ENCODE data around the gene MIEN1.
"Not testable (repeated sequence)": the region's sequence is repeated elsewhere in the genome, so short reads cannot be mapped to it uniquely, and the experiment has no call there.

Gene MIEN1

DNA sequence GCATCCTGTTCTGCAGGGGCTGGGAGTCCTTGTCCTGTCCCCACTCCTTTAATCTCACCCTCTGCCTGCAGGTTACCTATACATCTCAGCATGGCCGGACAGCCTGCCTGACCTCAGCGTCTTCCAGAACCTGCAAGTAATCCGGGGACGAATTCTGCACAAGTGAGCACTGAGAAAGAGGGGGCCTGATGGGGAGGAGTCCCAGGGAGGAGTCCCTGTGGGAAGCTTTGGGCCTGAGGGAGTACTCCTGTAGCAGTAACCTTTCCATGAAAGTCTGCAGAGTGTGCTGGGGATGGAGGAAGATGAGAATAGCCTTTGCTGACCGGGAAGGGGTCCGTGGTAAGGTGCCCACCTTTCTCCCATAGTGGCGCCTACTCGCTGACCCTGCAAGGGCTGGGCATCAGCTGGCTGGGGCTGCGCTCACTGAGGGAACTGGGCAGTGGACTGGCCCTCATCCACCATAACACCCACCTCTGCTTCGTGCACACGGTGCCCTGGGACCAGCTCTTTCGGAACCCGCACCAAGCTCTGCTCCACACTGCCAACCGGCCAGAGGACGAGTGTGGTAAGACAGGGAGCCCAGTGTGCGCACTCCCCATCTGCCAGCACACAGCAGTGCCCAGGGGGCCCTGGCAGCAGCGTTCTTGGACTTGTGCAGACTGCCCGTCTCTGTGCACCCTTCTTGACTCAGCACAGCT lies 14.8 kb downstream of the MIEN1 start:
- no peak for DNase-seq

DNA sequence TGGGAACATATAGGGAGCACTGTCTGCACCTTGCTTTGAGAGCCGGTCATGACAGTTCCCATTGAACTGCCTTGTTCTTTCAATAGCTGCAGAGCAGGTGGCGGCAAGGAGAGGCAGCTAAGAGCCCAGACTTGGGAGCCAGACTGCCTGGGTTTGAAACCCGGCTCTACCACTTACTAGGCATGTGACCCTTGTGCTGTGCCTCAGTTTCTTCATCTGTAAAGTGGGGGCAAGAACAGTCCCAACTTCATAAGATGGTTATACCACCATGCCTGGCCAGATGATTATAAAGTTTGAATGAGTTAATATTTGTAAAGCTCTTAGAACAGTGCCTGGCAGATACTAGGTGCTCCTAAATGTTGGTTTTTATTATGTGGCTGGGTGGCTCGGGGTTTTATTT lies 16.1 kb downstream of the MIEN1 start:
- DNase-seq = no peak

DNA sequence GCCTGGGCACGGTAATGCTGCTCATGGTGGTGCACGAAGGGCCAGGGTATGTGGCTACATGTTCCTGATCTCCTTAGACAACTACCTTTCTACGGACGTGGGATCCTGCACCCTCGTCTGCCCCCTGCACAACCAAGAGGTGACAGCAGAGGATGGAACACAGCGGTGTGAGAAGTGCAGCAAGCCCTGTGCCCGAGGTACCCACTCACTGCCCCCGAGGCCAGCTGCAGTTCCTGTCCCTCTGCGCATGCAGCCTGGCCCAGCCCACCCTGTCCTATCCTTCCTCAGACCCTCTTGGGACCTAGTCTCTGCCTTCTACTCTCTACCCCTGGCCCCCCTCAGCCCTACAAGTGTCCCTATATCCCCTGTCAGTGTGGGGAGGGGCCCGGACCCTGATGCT lies 18.5 kb downstream of the MIEN1 start:
- DNase-seq = no peak

DNA sequence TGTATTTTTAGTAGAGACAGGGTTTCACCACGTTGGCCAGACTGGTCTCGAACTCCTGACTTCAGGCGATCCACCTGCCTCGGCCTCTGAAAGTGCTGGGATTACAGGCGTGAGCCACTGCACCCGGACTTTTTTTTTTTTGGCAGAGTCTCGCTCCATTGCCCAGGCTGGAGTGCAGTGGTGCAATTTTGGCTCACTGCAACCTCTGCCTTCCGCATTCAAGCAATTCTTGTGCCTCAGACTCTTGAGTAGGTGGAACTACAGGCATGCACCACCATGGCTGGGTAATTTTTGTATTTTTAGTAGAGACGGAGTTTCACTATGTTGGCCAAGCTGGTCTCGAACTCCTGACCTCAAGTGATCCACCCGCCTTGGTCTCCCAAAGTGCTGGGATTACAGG lies 19.3 kb downstream of the MIEN1 start:
- not testable (repeated sequence) for DNase-seq

DNA sequence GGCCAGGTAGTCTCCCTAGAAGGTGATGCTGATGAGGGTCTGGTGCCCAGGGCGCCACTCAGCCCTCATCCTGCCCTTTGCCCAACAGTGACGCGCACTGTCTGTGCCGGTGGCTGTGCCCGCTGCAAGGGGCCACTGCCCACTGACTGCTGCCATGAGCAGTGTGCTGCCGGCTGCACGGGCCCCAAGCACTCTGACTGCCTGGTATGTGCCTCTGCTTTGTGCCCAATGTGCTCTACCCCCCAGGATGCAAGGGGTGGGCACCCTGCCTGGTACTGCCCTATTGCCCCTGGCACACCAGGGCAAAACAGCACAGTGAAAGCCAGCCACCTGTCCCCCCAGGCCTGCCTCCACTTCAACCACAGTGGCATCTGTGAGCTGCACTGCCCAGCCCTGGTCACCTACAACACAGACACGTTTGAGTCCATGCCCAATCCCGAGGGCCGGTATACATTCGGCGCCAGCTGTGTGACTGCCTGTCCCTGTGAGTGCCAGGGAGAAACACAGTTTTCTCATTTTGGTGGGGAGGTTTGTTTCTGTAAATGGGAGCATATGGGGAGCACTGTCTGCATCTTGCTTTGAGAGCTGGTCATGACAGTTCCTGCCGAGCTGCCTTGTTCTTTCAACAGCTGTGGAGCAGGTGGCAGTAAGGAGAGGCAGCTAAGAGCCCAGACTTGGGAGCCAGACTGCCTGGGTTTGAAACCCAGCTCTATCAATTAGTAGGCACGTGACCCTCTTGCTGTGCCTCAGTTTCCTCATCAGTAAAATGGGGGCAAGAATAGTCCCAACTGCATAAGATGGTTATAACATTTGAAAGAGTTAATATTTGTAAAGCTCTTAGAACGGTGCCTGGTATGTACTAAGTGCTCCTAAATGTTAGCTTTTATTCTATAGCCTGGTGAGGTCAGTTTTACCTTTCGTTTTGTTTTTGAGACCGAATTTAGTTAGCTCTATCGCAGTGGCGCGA lies 20.1 kb downstream of the MIEN1 start:
- no peak for DNase-seq

DNA sequence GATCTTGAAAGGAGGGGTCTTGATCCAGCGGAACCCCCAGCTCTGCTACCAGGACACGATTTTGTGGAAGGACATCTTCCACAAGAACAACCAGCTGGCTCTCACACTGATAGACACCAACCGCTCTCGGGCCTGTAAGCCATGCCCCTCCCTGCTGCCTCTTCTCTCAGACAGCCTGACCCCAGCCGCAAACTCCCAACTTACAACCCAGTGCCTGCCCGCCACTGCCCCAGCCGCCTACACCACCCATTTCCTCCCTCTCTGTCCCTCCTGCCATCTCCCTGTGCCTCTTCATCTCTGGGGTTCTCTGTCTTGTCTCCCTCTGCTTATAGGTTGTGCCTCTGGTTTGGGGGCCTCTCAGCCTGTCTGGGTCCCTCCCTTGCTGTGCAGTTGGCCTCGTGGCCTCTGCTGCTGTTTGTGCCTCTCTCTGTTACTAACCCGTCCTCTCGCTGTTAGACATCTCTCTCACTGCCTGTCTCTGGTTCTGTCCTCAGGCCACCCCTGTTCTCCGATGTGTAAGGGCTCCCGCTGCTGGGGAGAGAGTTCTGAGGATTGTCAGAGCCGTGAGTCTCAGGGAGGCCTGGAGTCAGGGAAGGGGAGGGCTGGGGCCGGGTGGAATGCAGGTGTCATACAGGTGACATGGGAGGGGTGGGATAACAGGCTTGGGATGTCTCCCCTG lies 20.9 kb downstream of the MIEN1 start:
- DNase-seq = no peak

DNA sequence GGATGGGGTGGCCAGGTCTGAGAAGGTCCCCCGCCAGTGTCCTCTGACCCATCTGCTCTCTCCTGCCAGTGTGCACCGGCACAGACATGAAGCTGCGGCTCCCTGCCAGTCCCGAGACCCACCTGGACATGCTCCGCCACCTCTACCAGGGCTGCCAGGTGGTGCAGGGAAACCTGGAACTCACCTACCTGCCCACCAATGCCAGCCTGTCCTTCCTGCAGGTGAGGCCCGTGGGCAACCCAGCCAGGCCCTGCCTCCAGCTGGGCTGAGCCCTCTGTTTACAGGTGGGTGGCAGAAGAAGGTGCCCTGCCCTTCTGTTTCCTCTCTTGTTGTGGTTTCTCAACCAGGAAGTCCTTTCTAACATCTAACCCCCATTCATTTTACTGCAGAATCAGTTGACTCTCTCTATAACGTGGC lies 23.4 kb downstream of the MIEN1 start:
- DNase-seq = no peak

DNA sequence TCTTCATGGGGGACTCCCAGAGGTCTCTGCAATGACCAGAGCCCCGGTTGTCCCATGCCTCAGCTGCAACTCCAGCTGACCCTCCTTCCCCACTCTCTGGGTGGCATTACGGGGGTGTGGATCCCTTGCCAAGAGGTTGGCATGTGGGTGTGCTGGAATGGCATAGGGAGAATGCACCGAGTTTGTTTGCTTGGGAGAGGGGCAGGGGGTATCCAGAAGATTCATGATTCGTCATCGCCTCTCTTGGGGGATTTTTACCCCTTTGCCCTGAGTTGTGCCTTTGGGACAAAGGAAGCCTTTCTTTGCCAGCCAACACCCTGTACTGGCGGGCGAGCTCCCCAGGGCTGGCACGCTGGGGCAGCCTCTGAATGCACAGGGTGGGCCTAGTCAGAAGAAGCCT lies 23.9 kb downstream of the MIEN1 start:
- DNase-seq = no peak

DNA sequence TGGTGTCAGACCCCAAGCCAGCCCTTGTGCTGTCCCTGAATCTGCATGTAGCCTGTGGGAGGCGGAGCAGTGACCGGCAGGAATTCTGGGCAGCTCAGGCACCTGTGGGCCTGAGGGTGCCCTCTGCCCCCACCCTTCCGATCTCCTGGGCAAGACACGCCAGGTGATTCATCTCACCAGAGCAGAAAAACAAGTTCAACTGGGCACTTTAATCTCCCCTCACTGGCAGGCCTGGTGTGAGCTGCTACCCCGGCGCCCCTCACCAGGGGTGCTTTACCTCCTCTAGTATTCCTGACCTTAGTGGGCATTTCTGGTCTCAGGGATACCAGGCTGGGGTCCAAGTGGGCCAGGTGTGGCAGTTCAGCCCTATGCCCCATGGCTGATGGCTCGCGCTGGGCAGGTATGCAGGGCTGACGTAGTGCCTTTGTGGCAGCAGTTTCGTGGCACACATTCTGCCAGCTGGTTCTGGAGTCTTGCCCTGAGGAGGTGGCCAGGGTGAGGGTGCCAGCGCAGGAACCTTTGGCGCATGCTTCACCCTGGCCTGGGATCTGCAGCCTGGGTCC lies 24.5 kb downstream of the MIEN1 start:
- DNase-seq = no peak

DNA sequence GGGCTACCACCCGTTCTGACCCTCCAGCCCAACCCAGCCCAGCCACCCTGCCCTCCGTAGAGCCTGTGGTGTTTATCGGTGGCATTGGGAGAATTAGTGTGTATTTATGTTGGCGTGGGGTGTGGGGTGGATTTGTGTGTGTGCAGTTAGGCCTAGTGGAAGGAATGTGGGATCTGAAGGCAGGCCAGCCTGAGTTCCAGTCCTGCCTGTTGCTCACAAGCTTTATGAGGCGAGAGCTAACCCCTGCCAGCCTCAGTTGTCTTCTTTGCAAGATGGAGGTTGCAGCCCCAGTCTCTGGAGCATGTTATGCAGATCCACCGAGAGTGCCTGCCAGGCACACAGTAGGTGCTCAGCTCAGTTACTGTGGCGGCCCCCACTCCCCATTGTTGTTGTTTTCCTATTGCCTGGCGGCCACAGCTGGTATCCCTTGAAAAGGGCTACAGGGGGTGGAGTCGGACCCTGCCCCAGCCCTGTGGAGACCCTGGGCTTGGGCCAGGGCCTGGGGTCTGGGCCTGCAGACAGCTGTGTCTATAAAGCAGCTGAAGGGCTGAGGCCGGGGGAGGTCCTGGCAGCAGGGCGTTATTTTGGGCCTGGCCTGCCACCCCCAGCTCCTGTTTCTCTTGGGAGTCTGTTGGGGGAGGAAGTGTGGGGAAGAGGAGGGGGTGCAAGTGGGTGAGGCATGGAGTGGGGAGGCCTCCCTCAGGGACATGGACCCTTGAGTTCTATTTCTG lies 25.3 kb downstream of the MIEN1 start:
- DNase-seq = no peak

DNA sequence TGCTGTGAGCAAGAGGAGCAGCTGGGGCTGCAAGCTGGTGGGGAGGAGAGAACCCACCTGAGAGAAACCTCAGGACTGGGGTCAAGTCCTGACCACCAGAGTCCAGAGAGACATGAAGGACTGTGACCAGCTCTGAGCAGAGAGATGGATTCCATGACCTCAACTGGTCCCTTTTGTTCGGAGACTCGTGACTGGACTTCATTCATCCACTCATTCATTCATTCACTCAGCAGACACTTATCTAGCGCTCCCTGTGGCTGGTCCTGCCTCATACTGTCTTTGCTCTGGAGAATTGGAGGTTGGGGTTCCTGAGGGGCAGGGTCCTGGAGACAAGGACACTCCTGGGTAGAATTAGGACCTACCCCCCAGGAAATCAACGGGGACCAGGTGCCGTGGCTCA lies 26.4 kb downstream of the MIEN1 start:
- no peak for DNase-seq

DNA sequence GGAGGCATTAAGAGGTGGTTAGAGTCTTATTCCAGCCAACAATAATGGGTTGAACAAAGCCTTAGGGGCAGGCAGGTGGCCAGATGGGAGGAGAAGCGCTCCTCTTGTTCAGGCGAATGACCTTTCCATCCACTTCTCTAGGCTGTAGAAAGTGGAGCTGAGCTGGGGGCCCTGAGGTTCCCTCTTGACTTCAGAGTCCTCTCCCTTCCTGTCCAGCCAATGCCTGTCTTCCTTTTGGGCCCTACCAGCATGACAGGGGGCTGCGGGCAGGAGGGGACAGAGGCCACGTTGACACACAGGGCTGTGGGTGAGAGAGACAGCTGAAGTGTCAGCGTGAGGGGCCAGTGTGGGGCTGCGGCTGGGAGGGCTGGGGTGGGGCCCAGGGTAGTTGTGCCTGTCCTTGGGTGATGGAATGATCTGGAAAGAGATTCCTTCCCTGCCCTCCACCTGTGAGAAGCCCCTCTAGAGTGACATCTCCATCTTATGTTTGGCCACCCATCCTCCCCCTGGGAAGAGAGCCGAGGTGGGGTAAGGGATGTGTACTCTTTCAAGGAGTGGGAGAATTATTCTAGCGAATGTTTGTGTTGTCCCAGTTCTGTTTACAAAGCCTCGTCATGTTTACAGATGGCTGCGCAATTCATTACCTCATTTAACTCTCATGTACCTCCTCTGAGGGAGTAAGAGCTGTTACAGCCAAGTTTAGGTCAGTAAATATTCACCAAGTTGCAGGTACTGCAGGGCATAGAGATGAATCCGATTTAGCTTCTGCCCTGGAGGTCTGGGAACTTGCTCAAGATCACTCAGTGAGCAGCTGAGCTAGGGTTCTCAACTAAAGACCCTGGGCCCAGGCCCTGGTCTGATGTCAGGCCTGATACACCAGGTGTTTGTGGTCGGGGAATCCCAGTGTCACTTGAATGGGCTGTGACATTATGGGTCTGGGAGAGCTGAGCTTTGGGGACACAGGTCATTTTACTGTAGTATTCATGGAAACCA lies 27.1 kb downstream of the MIEN1 start:
- no peak for DNase-seq

DNA sequence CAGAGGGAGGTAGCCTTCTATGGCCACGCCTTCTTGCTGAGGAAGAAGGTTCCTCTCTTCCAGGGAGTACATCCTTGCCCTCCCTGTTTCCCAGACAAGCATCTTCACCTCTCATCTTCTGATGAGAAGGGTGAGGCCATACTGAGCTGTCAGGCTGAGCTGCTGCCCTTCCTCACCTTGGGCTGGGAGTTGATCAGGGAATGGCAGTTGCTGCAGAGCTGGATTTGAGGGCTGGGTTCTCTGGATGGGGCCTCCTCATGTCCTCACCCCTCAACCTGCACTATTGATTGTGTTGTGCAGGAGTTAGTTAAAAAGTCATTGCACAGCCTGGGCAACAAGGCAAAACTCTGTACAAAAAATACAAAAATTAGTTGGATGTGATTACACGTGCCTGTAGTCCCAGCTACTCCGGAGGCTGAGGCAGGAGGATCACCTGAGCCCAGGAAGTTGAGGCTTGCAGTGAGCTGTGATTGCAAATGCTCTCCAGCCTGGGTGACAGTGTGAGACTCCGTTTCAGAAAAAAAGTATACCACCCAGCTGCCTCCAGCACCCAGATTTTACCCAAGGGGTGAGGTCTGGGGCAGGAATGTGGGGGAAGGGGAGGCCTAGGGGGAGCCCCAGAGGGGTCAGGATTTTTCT lies 28.4 kb downstream of the MIEN1 start:
- no peak for DNase-seq

DNA sequence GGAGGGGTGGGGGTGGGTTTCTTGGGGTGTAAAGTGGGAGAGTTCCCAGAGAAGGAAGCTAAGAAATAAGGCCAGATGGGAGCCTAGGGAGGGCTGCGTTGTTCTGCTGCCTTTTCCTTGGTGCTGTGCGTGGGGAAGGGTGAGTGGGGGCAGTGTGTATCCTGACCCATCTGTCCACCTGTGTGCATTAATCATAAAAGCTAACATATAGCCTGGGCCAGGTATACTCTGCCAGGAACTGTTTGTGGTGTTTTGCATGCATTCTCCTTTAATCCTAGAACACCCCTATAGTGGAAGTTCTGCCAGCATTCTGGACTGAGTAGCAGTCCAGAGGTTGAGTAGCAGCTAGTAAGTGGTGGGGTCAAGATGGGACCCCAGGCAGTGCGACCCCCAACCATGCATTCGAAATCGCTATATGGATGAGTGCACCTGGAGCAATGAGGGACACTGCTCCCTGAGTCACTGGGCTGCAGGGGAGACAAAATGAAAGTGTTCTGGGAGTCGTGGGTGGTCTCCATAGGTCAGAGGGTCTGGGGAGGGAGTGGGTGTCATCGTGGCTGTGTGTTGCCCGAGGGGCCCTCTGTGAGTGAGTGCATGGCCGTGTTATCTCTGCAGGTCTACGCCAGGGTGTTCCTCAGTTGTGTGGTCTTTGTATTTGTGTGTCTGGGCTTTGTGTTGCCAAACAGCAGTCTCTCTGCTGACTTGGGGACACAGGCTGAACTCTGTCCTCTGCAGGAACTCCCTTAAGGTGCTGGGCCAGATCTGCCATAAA lies 29.1 kb downstream of the MIEN1 start:
- DNase-seq = no peak

DNA sequence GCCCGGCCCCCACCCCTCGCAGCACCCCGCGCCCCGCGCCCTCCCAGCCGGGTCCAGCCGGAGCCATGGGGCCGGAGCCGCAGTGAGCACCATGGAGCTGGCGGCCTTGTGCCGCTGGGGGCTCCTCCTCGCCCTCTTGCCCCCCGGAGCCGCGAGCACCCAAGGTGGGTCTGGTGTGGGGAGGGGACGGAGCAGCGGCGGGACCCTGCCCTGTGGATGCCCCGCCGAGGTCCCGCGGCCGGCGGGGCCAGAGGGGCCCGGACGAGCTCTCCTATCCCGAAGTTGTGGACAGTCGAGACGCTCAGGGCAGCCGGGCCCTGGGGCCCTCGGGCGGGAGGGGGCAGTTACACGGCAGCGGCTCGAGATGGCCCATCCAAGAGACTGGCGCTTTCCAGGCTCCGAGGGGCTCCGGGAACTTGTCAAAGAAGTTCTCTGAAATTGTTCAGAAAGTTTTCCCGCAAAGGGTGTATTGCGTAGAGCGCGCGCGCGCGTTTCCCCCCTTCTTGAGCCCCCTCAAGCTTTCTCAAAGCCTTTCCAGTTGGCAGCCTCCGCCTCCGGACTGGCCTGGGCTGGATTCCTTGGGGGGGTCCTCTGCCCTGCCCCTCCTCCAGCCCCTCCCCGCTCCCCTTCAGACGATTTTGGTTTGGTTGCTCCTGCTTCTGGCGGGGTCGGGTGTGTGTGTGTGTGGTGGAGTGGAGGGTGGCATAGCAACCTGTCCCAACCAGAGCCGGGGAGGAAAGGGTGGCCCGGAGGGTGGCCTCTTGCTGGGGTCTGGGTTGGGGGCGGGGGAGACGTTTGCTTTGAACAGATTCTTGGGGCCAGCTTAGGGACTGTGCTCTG lies 30.0 kb downstream of the MIEN1 start:
- no peak for DNase-seq

DNA sequence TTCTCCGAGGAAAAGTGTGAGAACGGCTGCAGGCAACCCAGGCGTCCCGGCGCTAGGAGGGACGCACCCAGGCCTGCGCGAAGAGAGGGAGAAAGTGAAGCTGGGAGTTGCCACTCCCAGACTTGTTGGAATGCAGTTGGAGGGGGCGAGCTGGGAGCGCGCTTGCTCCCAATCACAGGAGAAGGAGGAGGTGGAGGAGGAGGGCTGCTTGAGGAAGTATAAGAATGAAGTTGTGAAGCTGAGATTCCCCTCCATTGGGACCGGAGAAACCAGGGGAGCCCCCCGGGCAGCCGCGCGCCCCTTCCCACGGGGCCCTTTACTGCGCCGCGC lies 30.5 kb downstream of the MIEN1 start, which contains the start of gene ERBB2:
ERBB2 (plus strand) TSS at position 247 of the 330 bp plus-strand sequence. CDS start 175 bp downstream, outside the sequence.
- no peak for DNase-seq

DNA sequence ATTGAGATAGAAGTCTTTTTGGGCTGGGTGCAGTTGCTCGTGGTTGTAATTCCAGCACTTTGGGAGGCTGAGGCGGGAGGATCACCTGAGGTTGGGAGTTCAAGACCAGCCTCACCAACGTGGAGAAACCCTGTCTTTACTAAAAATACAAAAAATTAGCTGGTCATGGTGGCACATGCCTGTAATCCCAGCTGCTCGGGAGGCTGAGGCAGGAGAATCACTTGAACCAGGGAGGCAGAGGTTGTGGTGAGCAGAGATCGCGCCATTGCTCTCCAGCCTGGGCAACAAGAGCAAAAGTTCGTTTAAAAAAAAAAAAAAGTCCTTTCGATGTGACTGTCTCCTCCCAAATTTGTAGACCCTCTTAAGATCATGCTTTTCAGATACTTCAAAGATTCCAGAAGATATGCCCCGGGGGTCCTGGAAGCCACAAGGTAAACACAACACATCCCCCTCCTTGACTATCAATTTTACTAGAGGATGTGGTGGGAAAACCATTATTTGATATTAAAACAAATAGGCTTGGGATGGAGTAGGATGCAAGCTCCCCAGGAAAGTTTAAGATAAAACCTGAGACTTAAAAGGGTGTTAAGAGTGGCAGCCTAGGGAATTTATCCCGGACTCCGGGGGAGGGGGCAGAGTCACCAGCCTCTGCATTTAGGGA lies 31.0 kb downstream of the MIEN1 start:
- not testable (repeated sequence) for DNase-seq

DNA sequence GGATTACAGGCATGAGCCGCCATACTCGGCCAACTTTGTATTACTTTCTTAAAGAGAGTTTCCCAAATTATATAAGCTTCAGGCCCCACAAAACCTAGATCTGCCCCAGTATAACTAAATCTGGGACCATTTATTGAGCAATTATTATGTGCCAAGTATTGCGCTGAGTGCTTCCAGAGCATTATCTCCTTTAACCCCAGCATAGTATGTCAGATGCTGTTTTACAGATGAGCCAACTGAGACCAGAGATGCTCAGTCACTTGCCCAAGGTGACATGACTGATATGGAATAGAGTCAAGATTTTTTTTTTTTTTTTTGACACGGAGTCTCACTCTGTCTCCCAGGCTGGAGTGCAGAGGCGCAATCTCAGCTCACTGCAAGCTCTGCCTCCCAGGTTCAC lies 32.4 kb downstream of the MIEN1 start:
- DNase-seq = no peak

Data from NCI-H2107 (cell line).